ENCODE results near the gene CLBA1. TPM values are rescaled to one million over a fixed set of nuclear protein-coding genes. Genes with fewer than 3 reads are reported as not detected.

The CLBA1 gene
- total and polyA plus RNA-seq, 9 of the 15 experiments (the other 6 are each of a cell fraction or from before 2014, with no cell fraction given) = 0.04 to 3.9 (median 2.6) TPM

DNA sequence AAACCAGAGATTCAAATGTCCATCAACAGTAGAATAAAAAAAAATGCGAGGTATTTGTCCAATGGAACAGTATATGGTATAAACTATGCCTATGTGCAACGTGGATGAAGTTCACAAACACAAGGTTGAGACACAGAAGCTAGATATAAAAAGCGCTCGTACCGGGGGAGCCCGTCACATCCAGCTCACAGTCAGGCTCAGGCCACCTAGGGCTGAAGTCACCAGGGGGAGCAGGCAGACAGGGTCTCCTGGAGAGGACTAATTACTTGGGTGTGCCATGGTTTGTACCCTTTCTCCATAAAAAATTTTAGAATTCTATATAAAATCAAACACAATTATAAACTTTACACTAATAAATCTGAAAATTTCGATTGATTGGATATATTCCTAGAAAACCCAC lies 21.0 kb upstream of the CLBA1 start:
- POLR2A ChIA-PET = interaction anchor here (0.6 kb wide), 2 partner anchors 34 to 73 kb away, joined by 3 to 4 read pairs; no protein-coding TSS in a partner anchor
- Histone ChIP-seq H3K36me3 (ENCODE audit: control insufficient read depth, insufficient read depth, low read length) (no peaks in the 10 kb centered on the region), H3K4me3 (no peak overlapping the region), H3K79me2 (ENCODE audit: control insufficient read depth, insufficient read depth, low read length) (no peaks in the 10 kb centered on the region), H3K27ac (ENCODE audit: extremely low read depth, low read depth, low read length) (no peak overlapping the region), H4K20me1 (replicated peaks; ENCODE audit: control insufficient read depth, insufficient read depth, low read length) (peaks cover 5% of the 10 kb centered on the region; the same call in 1 of the 2 replicates), H3K4me1 (replicated peaks in 1 of 2; ENCODE audit: control insufficient read depth in 2 of 2, insufficient read depth in 2 of 2, low read length in 2 of 2) (peaks cover 0 to 23% of the 10 kb centered on the region in 2 experiments; a peak in 3 of 5 replicates), H3K27me3 (ENCODE audit: control insufficient read depth in 2 of 2, insufficient read depth in 2 of 2, low read length in 2 of 2) (peaks cover 7 to 45% of the 10 kb centered on the region in 2 experiments; a peak in 4 of 5 replicates), H3K9me1 (ENCODE audit: control insufficient read depth, insufficient read depth, low read length) (no peaks in the 10 kb centered on the region), H3K9ac (ENCODE audit: insufficient read depth in 1 of 2, low read depth in 2 of 2, low read length in 2 of 2) (no peak overlapping the region), H3K4me2 (ENCODE audit: insufficient read depth, low read length) (no peak overlapping the region), H3K9me3 (replicated peaks; ENCODE audit: control insufficient read depth, insufficient read depth, low read depth, low read length) (no peaks in the 10 kb centered on the region), H2AFZ (ENCODE audit: low read depth, low read length) (no peak overlapping the region)
- FAIRE-seq (no peak), ATAC-seq (no peak), DNase-seq (ENCODE audit: extremely low read depth in 1 of 4, low spot score in 3 of 4) (no peak)
- CTCF ChIA-PET (ENCODE audit: low intra/inter-chr PET ratio) = no interaction called here
- WGBS (ENCODE audit: insufficient coverage, low coverage, missing lambda C conversion rate) = 3% methylated on average over 7 of the region's 7 CpGs
- in situ Hi-C loops (cut with MboI) (no loop called here), intact Hi-C loops (cut with micrococcal nuclease) (no loop called here)
- TF ChIP-seq EGR1 (conservative IDR thresholded peaks at IDR 0.05) (no peak), SOX6 (IDR thresholded peaks at IDR 0.05) (no peak), IRF2 (CRISPR knock-in tag; IDR thresholded peaks at IDR 0.05) (no peak), ZNF57 (CRISPR knock-in tag; IDR thresholded peaks at IDR 0.05) (no peak), SMAD2 (IDR thresholded peaks at IDR 0.05; ENCODE audit: low read depth, low read length) (no peak), HDAC2 (IDR thresholded peaks at IDR 0.05) (no peak)
- BruUV-seq (replicated peaks) = no TSS peak

DNA sequence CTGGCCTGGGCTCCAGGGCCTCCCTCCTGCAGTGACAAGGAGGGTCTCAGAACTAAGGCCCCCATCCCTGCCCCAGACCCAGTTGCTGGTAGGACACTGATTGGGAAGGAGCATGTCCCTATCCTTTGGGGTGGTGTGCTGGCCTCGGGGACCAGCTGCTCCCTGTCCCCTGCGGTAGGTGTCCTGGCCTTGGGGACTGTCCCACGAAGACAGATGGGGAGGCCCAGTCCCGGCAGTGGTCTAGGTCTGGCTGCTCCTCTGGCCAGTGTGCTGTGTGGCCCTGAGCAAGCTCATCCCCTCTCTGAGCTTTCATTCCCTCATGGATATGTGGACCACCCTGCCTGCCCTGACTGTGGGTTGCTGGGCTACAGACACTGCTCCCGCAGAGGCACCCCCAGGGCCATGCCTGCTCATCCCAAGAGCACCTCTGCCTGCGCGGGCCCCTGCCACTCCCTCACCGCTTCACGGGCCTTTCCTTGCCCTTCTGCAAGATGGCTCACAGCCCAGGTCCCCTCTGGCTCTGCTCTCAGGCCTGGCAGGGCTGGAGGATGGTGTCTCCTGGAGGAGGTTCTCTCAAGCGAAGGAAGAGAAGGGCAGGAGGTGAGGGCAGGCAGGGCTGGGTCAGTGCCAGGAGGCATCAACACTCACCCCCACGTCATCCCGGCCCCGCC lies 19.9 kb upstream of the CLBA1 start:
- H3K36me3 ChIP-seq (ENCODE audit: control insufficient read depth, insufficient read depth, low read length) = no peaks in the 10 kb centered on the region
- H3K9ac ChIP-seq (ENCODE audit: insufficient read depth in 1 of 2, low read depth in 2 of 2, low read length in 2 of 2) = no peak overlapping the region
- FAIRE-seq = no peak
- ChIA-PET POLR2A (no interaction called here), CTCF (ENCODE audit: low intra/inter-chr PET ratio) (no interaction called here)
- peaks cover 6% of the 10 kb centered on the region; the same call in 1 of the 2 replicates for H4K20me1 ChIP-seq (replicated peaks; ENCODE audit: control insufficient read depth, insufficient read depth, low read length)
- WGBS (ENCODE audit: insufficient coverage, low coverage, missing lambda C conversion rate) = 8% methylated on average over 4 of the region's 13 CpGs
- intact Hi-C loops (cut with micrococcal nuclease) (no loop called here), in situ Hi-C loops (cut with MboI) (no loop called here)
- H3K4me3 ChIP-seq = no peak overlapping the region
- H3K27me3 ChIP-seq (ENCODE audit: control insufficient read depth in 2 of 2, insufficient read depth in 2 of 2, low read length in 2 of 2) = peaks cover 5 to 45% of the 10 kb centered on the region in 2 experiments; a peak in 3 of 5 replicates
- H3K9me3 ChIP-seq (replicated peaks; ENCODE audit: control insufficient read depth, insufficient read depth, low read depth, low read length) = no peaks in the 10 kb centered on the region
- H3K4me2 ChIP-seq (ENCODE audit: insufficient read depth, low read length) = no peak overlapping the region
- peaks cover 0 to 34% of the 10 kb centered on the region in 2 experiments; a peak in 3 of 5 replicates for H3K4me1 ChIP-seq (replicated peaks in 1 of 2; ENCODE audit: control insufficient read depth in 2 of 2, insufficient read depth in 2 of 2, low read length in 2 of 2)
- H3K9me1 ChIP-seq (ENCODE audit: control insufficient read depth, insufficient read depth, low read length) = no peaks in the 10 kb centered on the region
- BruUV-seq (replicated peaks) = no TSS peak
- no peak for DNase-seq (ENCODE audit: extremely low read depth in 1 of 4, low spot score in 3 of 4)
- H2AFZ ChIP-seq (ENCODE audit: low read depth, low read length) = no peak overlapping the region
- H3K27ac ChIP-seq (ENCODE audit: extremely low read depth, low read depth, low read length) = no peak overlapping the region
- H3K79me2 ChIP-seq (ENCODE audit: control insufficient read depth, insufficient read depth, low read length) = no peaks in the 10 kb centered on the region
- no peak for ATAC-seq
- TF ChIP-seq ZNF561 (CRISPR knock-in tag; conservative IDR thresholded peaks at IDR 0.05) (no peak), SRSF3 (IDR thresholded peaks at IDR 0.05; ENCODE audit: insufficient read depth, low read length) (no peak), ATF7 (IDR thresholded peaks at IDR 0.05) (no peak)
- TF ChIP-seq, protein P1, sequence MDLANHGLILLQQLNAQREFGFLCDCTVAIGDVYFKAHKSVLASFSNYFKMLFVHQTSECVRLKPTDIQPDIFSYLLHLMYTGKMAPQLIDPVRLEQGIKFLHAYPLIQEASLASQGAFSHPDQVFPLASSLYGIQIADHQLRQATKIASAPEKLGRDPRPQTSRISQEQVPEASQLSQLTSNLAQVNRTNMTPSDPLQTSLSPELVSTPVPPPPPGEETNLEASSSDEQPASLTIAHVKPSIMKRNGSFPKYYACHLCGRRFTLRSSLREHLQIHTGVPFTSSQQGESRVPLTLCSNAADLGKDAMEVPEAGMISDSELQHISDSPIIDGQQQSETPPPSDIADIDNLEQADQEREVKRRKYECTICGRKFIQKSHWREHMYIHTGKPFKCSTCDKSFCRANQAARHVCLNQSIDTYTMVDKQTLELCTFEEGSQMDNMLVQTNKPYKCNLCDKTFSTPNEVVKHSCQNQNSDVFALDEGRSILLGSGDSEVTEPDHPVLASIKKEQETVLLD (IDR thresholded peaks at IDR 0.05) = no peak

Data from K562 (cell line).